ENCODE results near the gene ARHGEF17.
"Not testable (repeated sequence)": the region's sequence is repeated elsewhere in the genome, so short reads cannot be mapped to it uniquely, and the experiment has no call there.

The ARHGEF17 gene

DNA sequence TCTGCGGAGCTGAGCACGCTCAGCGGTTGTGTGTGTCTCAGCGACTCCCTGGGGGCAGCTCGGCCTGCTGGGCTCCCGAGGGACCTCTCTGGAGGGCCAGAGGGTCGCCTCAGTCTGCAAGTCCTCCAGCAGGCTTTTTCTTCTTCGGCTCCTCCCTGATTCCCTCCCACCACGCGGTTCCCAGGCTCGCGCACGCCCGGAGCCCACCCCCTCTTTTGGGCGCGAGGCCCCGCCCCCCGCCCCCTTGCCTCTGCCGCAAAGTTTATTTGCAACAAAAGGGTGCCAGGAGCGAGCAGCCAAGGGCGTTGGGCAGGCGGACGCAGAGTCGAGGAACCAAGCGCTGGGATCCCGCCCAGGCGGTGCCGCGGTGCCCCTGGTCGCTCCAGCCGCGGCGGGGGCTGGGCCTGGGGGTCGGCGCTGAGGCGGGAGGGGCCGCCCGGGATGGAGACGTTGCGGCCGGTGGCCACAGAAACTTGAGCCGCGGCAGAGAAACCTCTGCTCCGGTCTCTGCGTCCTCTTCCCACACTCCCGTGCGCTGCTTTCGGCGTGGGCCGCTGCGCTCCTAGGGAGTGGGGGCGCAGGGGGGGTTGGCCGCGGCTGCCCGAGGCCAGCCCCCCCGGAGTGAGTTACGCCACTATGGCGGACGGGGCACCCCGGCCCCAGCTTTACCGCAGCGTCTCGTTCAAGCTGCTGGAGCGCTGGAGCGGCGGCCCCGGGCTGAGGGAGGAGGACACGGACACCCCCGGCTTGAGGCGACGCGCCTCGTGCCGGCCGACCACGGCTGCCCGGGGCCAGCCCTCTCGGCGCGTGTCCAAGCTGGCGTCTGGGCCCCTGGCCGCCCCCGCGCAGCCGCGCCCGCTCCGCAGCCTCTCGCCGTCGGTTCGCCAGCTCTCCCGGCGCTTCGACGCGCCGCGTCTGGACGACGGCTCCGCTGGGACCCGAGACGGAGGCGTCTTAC, at the start of gene ARHGEF17:
ARHGEF17 (plus strand) TSS at position 274 of the 958 bp plus-strand sequence; CDS start at position 637, 363 bp downstream.
- DNase-seq: peak; percentile 66

DNA sequence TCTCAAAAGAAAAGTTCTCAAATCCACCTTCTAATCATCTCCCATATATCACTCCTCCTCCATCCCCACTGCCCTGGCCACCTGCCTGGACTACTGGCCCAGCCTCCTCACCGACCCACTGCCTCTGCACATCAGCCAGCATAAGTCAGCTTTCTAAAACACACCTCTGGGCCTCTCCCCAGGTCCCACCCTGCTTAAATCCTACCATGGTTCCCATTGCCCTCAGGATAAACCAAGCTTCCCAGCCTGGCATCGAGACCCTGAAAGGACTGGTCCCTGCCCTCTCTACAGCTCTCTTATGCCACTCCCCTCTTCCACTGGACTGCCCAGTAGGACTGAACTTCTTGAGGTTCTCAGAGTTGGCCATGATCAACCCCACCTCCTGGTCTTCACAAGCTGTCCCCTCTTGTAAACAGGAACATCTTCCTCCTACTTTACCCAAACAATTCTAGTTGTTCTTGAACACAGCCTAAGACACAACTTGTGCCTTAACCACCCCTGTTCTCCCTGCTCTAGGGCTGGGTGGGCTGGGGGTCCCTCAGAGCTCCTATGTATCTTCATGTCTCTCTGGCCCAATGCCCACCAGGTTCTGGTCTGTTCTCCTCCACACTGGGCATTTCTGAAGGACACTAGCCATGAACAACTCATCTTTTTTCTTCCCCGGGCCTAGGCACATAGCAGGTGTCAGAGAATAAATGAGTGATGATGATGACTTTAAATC, 48.5 kb upstream of the ARHGEF17 start:
- DNase-seq: no peak

- DNase-seq: no peak
Measured at GRCh38 chr11:73260127-73260457, 48.0 kb upstream of the ARHGEF17 start.

- no peak for DNase-seq
Measured at GRCh38 chr11:73262851-73263495, 45.1 kb upstream of the ARHGEF17 start.

DNA sequence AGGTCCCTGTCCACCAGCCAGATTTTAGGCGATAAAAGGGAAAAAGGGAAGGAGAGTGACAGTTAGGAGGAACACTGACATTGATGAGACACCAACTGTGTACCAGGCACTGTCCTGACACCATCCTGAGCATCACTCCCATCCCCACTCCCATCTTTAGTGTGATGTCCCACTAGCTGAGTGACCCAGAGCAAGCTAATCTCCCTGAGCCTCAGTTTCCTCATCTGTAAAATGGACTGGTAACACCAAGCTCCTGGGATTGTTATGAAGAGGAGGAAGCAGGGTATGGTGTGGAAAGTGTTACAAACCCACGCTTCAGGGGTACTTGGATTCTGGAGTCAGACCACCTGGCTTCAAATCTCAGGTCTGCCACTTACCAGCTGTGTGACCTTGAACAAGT, 44.4 kb upstream of the ARHGEF17 start:
- DNase-seq: no peak

DNA sequence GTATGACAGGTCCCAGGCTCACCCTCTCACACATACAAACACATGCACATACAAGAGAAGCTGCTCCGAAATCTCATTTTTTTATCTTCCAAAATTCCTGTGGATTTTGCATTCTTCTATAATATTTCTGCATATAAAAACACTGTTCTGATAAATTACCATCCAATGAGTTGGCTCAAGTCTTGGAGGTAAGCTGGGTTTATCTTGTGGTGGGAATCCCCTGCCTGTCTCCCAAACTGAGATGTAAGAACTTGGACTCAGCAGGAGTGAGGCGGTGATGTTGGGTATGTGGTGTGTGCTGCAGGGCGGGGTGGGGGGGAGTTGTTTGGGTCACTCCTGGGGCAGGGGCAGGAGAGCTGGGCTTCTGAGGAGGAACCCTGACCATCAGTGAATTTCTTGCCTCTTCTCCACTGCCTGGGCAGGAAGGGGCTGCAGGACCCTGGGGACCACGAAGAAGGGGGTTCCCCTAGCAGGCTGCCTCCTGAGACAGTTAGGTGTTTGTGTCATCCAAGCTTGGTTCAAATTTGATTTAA, 42.7 kb upstream of the ARHGEF17 start:
- DNase-seq: no peak

GRCh38 chr11:73265853-73266645, 42.0 kb upstream of the ARHGEF17 start:
- DNase-seq: no peak

GRCh38 chr11:73266646-73267020, 41.4 kb upstream of the ARHGEF17 start:
- DNase-seq: no peak

GRCh38 chr11:73267122-73267846, 40.8 kb upstream of the ARHGEF17 start:
- DNase-seq: no peak

- DNase-seq: no peak
Measured at GRCh38 chr11:73267906-73268540, 40.1 kb upstream of the ARHGEF17 start.

GRCh38 chr11:73268671-73269271, 39.3 kb upstream of the ARHGEF17 start:
- DNase-seq: no peak

DNA sequence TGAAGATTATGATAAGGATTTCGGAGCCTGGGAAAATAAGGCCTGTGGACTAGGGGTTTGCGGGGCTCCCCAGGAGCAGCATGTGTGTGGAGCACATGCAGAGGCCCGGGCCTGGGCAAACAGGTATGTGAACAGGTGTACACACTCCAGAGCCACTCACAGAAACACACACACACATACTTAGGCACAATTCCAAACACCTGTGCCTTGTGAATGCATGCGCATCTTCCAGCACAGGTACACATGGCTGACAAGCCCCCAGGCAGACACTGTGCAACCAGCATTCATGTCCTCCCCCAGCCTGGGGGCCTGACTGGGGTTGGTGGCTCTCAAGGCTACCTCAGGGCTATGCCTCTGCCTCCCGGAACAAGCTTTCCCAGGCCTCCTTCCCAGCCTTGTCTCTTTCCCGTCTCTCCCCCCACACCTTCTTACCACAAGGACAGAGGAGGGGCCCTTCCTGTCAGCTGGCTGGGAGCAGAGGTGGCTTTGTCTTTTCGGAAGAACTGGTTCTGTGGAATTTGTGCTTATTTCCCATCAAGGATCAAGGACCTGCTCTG, 38.5 kb upstream of the ARHGEF17 start:
- DNase-seq: no peak

- DNase-seq: no peak
Measured at GRCh38 chr11:73270016-73270854, 37.8 kb upstream of the ARHGEF17 start.

GRCh38 chr11:73270855-73271477, 37.1 kb upstream of the ARHGEF17 start:
- no peak for DNase-seq

GRCh38 chr11:73271478-73271865, 36.6 kb upstream of the ARHGEF17 start:
- not testable (repeated sequence) for DNase-seq

- peak; percentile 45 for DNase-seq
Measured at GRCh38 chr11:73271936-73272679, 36.0 kb upstream of the ARHGEF17 start, which contains the start of gene P2RY6. TSS of gene P2RY6 (plus strand) at chr11:73272338. CDS start at chr11:73296519, 24,181 bp downstream.

DNA sequence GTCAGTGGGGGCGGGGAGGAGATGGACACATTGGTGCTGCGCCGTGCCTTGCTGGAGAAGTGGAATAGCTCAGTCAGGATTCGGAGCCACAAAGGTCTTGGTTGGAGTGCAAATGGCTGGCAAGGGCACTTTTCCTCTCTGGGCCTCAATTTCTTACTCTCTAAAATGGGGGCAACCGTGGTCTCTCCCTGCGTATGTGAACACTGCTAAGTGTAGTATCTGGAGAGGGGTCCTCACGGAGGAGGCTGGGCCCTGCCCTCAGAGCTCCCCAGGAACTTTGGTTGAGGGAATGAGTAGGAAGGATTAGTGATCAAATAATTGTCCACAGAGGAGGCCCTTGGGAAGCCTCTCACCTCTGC, 35.4 kb upstream of the ARHGEF17 start:
- DNase-seq: no peak

DNA sequence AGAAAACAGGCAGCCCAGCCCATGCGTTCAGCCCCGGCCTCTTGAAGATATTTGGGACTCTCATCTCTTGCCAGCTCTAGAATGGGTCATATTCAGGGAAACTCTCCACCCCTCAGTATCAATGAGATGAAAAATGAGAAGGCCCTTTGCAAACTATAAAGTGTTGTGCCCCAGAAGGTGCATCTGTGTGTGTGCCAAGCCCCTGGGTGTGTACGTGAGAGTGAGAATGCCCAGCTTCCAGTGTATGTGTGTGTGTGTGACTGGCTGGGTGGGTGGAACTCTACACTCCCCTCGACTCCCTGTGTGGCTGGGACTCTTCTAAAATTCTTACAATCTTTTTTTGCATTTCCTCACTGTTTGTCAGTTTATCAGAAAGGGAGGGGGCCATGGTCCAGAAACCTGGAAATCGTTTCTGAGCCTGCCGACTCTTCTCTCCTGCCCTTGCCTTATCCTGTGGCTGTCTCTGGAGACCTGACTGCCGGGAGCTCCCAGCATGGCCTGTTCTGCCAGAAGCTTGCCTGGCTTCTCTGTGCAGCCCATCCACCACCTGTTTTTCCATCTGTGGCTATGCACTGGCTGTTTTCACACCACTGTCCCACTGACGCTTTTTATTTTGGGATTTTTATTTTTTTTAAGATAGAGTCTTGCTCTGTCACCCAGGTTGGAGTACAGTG, 34.7 kb upstream of the ARHGEF17 start:
- peak; percentile 28 for DNase-seq
